Urinary bladder (tissue), 4 donors: ENCODE measurements around the gene KIAA1143. TPM values are rescaled to one million over a fixed set of nuclear protein-coding genes. Genes with fewer than 3 reads are reported as not detected.
A peak's percentile ranks its signal among the peaks of the same experiment; 100 is the strongest.

ENCODE experiments used
- DNase-seq: peaks from one replicate; pipeline ENCODE4 v3.0.0-alpha.2; 2015; ENCODE audit errors: extremely low spot score
- H3K27ac ChIP-seq: one replicate; pipeline ENCODE4 v1.5.1; 2013; ENCODE audit warnings: low read depth, mild to moderate bottlenecking, moderate library complexity
- H3K36me3 ChIP-seq: one replicate; pipeline ENCODE4 v1.6.1; 2013; ENCODE audit warnings: mild to moderate bottlenecking, moderate library complexity; ENCODE audit not compliant: insufficient read depth
- H3K4me1 ChIP-seq: one replicate; pipeline ENCODE4 v1.6.1; 2013; ENCODE audit warnings: mild to moderate bottlenecking, moderate library complexity; ENCODE audit not compliant: insufficient read depth
- H3K4me3 ChIP-seq: one replicate; pipeline ENCODE4 v1.5.1; 2013; ENCODE audit warnings: low read depth, low read length
- WGBS: extraction: QIAGEN DNeasy Blood & Tissue Kit; methylation state at CpG from one replicate; pipeline ENCODE4 v1.1.7; 2013; 5-methylcytosine and 5-hydroxymethylcytosine counted together
- polyA plus RNA-seq: library from polyadenylated mRNA; stranded (reverse); fragments of 200-250 nt; gene quantifications from one replicate; pipeline ENCODE4 v1.2.3, GENCODE V29; 2013
- total RNA-seq: library from RNA; depleted of rRNA; stranded (reverse); fragments of >200 nt; gene quantifications from one replicate; pipeline ENCODE4 v1.2.3, GENCODE V29; 2014
- donor health status: healthy with polysubstance abuse.
- donor health status: healthy.

The KIAA1143 gene
- 43.0 TPM for total RNA-seq
- 21.6 TPM for polyA plus RNA-seq

GRCh38 chr3:44761424-44762169, at the start of gene KIAA1143, which contains the start of gene KIF15:
Gene KIAA1143 (minus strand): TSS chr3:44761619. CDS start chr3:44761602, 17 bp downstream.
Gene KIF15 (plus strand): TSS chr3:44761794. CDS start chr3:44761866, 72 bp downstream.
- H3K4me1 ChIP-seq: no peaks in the 10 kb centered on the region
- WGBS: under 1% methylated on average over 64 of the region's 64 CpGs
- peak; percentile 87 for DNase-seq
- H3K4me3 ChIP-seq: peak within 1 kb of the TSS; percentile 82
- H3K36me3 ChIP-seq: no peaks in the 10 kb centered on the region
- H3K27ac ChIP-seq: no peak within 1 kb of the TSS

- Histone ChIP-seq H3K4me3 (no peak overlapping the region), H3K27ac (no peak overlapping the region), H3K36me3 (no peaks in the 10 kb centered on the region), H3K4me1 (no peaks in the 10 kb centered on the region)
- WGBS: 96% methylated on average over 2 of the region's 2 CpGs
- DNase-seq: no peak
Measured at GRCh38 chr3:44805960-44806359, 44.5 kb upstream of the KIAA1143 start.

DNA sequence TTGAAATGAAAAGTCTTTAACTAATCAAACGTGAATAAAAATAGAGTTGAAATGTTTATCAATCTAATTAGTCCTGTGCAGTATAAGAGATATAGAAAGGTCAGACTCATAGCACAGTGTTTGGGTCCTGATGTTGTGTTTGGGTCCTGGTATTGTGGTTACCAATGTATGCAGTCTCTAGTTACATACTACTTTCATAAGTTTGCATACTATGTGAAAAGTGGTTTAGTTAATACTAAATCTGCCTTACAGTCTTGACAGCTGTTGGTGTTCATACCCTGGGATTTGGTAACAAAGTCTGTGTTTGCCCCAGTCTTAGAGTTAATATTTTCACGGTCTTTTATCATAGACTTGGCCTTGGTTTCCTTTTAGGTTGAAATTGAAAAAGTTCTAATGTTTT, 41.9 kb upstream of the KIAA1143 start:
- 93% methylated on average over 2 of the region's 2 CpGs for WGBS
- Histone ChIP-seq H3K4me3 (no peak overlapping the region), H3K36me3 (no peaks in the 10 kb centered on the region), H3K4me1 (no peaks in the 10 kb centered on the region), H3K27ac (no peak overlapping the region)
- DNase-seq: no peak

GRCh38 chr3:44802011-44802410, 40.6 kb upstream of the KIAA1143 start:
- H3K27ac ChIP-seq: no peak overlapping the region
- no peaks in the 10 kb centered on the region for H3K36me3 ChIP-seq
- no peak overlapping the region for H3K4me3 ChIP-seq
- no peaks in the 10 kb centered on the region for H3K4me1 ChIP-seq
- no peak for DNase-seq
- WGBS: 88% methylated on average over 2 of the region's 2 CpGs

- H3K36me3 ChIP-seq: no peaks in the 10 kb centered on the region
- 96% methylated on average over 4 of the region's 4 CpGs for WGBS
- DNase-seq: no peak
- H3K4me1 ChIP-seq: no peaks in the 10 kb centered on the region
- H3K27ac ChIP-seq: no peak overlapping the region
- H3K4me3 ChIP-seq: no peak overlapping the region
Measured at GRCh38 chr3:44795197-44795596, 33.8 kb upstream of the KIAA1143 start.

DNA sequence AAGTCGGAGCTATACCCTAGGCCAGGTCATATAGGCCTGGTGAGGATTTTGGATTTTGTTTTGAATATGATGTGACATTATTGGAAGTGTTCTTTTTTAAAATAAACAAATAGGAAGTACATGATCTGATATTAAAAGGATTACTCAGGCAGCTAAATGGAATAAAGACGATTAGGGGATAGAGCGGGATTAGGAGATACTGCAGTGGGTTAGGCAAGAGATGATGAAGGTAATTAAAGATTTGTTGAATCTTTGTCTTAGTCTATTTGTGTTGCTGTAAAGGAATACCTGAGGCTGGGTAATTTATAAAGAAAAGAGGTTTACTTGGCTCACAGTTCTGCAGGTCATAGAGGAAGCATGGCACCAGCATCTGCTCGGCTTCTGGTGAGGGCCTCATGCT, 21.5 kb upstream of the KIAA1143 start:
- Histone ChIP-seq H3K27ac (no peak overlapping the region), H3K4me3 (no peak overlapping the region), H3K36me3 (no peaks in the 10 kb centered on the region), H3K4me1 (no peaks in the 10 kb centered on the region)
- 94% methylated on average over 4 of the region's 4 CpGs for WGBS
- no peak for DNase-seq

GRCh38 chr3:44772099-44772442, 10.7 kb upstream of the KIAA1143 start:
- DNase-seq: no peak
- H3K4me1 ChIP-seq: no peaks in the 10 kb centered on the region
- H3K4me3 ChIP-seq: no peak overlapping the region
- no peaks in the 10 kb centered on the region for H3K36me3 ChIP-seq
- H3K27ac ChIP-seq: no peak overlapping the region
- 96% methylated on average over 1 of the region's 1 CpG for WGBS

DNA sequence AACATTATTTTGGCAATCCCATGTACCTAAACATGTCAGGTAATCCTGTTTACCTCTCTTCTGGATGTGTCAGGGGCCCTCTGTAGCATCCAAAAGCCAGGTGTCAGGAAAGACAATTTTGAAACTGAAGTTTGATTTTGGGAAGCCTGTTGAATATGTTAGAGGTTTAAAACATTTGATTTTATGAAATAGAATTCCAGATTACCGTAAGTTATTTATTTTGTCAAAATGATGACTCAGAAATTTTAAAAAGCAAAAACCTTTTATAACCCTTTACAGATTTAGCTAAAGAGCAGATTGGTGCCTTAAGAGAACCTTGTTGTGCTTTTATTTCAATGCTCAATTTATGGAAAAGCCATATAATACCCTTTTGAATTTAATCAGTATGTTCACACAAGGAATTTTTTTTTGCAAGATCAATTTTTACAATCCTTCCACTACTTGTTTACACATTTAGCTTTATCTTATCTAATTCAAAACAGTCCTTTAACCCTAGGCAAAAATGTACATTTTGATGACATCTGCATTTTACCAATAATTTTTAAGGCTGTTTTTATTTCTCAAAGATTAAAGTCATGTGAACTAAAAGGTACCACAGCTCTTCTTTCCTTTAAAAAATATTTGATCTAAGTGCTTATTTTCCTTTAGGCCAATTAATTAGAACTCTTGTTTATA, 10.1 kb upstream of the KIAA1143 start:
- Histone ChIP-seq H3K4me3 (no peak overlapping the region), H3K4me1 (no peaks in the 10 kb centered on the region), H3K27ac (no peak overlapping the region), H3K36me3 (no peaks in the 10 kb centered on the region)
- 94% methylated on average over 1 of the region's 1 CpG for WGBS
- no peak for DNase-seq

- H3K4me3 ChIP-seq: no peak overlapping the region
- H3K36me3 ChIP-seq: no peaks in the 10 kb centered on the region
- no peak for DNase-seq
- no peak overlapping the region for H3K27ac ChIP-seq
- H3K4me1 ChIP-seq: no peaks in the 10 kb centered on the region
Measured at GRCh38 chr3:44764248-44764647, 2.8 kb upstream of the KIAA1143 start.

DNA sequence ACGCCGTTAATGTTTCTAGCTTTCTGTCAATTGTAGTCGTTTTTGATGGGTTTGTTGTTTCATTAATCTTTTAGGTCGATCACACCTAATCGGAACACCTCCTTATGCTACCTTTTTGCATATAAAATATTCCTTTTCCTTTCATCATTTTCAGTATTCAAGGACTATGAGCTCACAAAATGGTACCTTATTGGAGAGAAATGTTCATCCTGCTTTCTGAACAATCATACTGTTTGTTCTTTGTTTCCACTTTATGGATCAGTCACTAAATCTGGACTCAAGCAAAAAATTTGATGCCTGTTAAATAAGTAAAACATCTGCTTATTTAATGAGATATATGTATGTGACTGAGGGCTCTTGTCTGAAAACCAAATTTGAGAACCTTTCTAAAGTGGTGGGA, 1.3 kb upstream of the KIAA1143 start:
- no peak for DNase-seq
- Histone ChIP-seq H3K27ac (no peak overlapping the region), H3K4me1 (no peaks in the 10 kb centered on the region), H3K4me3 (no peak overlapping the region), H3K36me3 (no peaks in the 10 kb centered on the region)
- 32% methylated on average over 5 of the region's 5 CpGs for WGBS

DNA sequence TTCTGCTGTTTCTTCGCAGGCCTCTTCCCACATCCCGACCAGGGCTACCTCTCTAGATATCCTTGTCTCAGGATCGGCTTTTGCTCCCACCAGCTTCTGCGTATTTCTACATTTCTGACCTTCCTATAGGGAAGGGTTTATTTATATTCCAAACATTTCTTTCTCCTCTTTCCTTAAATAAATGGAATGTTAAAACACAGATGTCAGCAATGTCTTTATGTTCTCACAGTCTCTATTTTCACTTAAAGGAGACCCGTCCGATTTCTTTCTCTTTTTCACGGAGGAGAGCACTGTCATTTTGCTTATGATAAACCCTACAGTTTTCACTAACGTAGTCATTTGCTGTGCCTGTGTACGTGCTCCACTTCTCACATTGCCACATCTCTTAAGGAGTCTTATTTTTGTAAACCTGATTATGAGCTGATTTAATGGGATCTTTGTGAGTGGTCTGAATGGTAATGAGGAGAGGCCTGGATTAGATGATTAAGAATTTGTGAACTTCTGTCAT, 805 bp upstream of the KIAA1143 start:
- WGBS: 1% methylated on average over 9 of the region's 9 CpGs
- Histone ChIP-seq H3K27ac (no peak overlapping the region), H3K4me3 (peak overlapping the region; percentile 82), H3K4me1 (no peaks in the 10 kb centered on the region), H3K36me3 (no peaks in the 10 kb centered on the region)
- DNase-seq: no peak

GRCh38 chr3:44761101-44761423, 357 bp downstream of the KIAA1143 start:
- H3K36me3 ChIP-seq: no peaks in the 10 kb centered on the region
- H3K27ac ChIP-seq: no peak overlapping the region
- WGBS: 1% methylated on average over 15 of the region's 15 CpGs
- peak overlapping the region; percentile 82 for H3K4me3 ChIP-seq
- H3K4me1 ChIP-seq: no peaks in the 10 kb centered on the region
- DNase-seq: no peak

- DNase-seq: no peak
- peaks cover 10% of the 10 kb centered on the region for H3K36me3 ChIP-seq
- H3K4me3 ChIP-seq: no peak overlapping the region
- no peaks in the 10 kb centered on the region for H3K4me1 ChIP-seq
- no peak overlapping the region for H3K27ac ChIP-seq
- WGBS: 96% methylated on average over 3 of the region's 3 CpGs
Measured at GRCh38 chr3:44734646-44735168, 26.7 kb downstream of the KIAA1143 start.

DNA sequence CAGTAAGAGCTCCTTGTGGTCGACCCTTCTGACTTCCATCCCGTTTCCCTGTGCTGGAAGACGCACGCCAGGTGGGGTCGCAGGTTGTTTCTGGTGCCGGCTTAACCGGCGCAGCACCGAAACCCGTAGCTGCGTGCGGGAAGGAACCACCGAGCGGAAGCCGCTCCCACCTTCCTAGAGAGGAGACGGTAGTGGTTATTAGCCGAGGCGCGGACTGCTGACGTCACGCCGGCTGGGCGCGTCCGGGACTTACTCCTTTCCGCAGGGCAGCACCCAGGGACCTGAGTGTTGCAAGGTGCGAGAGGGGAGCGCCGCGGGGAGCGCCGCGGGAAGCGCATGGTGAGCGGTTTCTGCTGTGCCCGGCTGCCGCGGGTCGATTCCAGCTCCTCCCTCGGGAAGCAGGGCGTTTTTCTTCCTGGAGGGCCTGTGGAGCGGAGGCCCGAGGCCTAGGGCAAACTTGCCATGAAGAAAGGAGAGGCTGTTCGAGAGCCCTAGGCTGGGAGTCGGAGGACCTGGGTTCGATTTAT, 32.0 kb downstream of the KIAA1143 start, which contains the start of gene ZNF501:
Gene ZNF501 (plus strand): TSS at position 252 of the 527 bp plus-strand sequence. CDS start 4,787 bp downstream, outside the sequence.
- H3K36me3 ChIP-seq: peaks cover 10% of the 10 kb centered on the region
- H3K27ac ChIP-seq: no peak within 1 kb of the TSS
- H3K4me1 ChIP-seq: no peaks in the 10 kb centered on the region
- peak; percentile 83 for DNase-seq
- WGBS: under 1% methylated on average over 46 of the region's 46 CpGs
- H3K4me3 ChIP-seq: peak within 1 kb of the TSS; percentile 76
